ENCODE data around the gene AKAP7. TPM values are rescaled to one million over a fixed set of nuclear protein-coding genes. Genes with fewer than 3 reads are reported as not detected.

Gene AKAP7
- polyA plus RNA-seq, 1 experiment, result 0.63 TPM

- Histone ChIP-seq H3K36me3 (ENCODE audit: control insufficient read depth, insufficient read depth, low read length) (no peaks in the 10 kb centered on the region), H3K27me3 (ENCODE audit: control insufficient read depth, insufficient read depth, low read length) (no peaks in the 10 kb centered on the region), H3K4me3 (ENCODE audit: low read depth, low read length) (no peak overlapping the region)
- CTCF ChIA-PET, result interaction anchor here (1.0 to 2.7 kb wide), 4 partner anchors 9 to 320 kb away, joined by 3 to 7 read pairs (median 4); no protein-coding TSS in a partner anchor
- DNase-seq (ENCODE audit: low read depth), result no peak
- no peak for TF ChIP-seq CTCF (IDR thresholded peaks at IDR 0.05; ENCODE audit: insufficient read depth, low read depth, low read length)
- POLR2A ChIA-PET, result no interaction called here
Measured at GRCh38 chr6:131213501-131213990, 78.3 kb downstream of the AKAP7 start.

GRCh38 chr6:131215219-131215618 lies 80.0 kb downstream of the AKAP7 start:
- POLR2A ChIA-PET, result no interaction called here
- no peak overlapping the region for H3K4me3 ChIP-seq (ENCODE audit: low read depth, low read length)
- CTCF ChIA-PET, result interaction anchor here (1.2 kb wide), 1 partner anchor 11 kb away, joined by 3 read pairs; no protein-coding TSS in a partner anchor

GRCh38 chr6:131216246-131216645 lies 81.0 kb downstream of the AKAP7 start:
- ChIA-PET POLR2A (no interaction called here), CTCF (interaction anchor here (1.2 kb wide), 1 partner anchor 10 kb away, joined by 3 read pairs; no protein-coding TSS in a partner anchor)
- H3K36me3 ChIP-seq (ENCODE audit: control insufficient read depth, insufficient read depth, low read length), result no peaks in the 10 kb centered on the region
- DNase-seq (ENCODE audit: low read depth), result no peak
- no peak overlapping the region for H3K4me3 ChIP-seq (ENCODE audit: low read depth, low read length)
- TF ChIP-seq CTCF (IDR thresholded peaks at IDR 0.05; ENCODE audit: insufficient read depth, low read depth, low read length), result no peak
- no peaks in the 10 kb centered on the region for H3K27me3 ChIP-seq (ENCODE audit: control insufficient read depth, insufficient read depth, low read length)

More at GRCh38 chr6:131215219-131215618, 80.0 kb downstream of the AKAP7 start:
- Histone ChIP-seq H3K36me3 (ENCODE audit: control insufficient read depth, insufficient read depth, low read length) (no peaks in the 10 kb centered on the region), H3K27me3 (ENCODE audit: control insufficient read depth, insufficient read depth, low read length) (no peaks in the 10 kb centered on the region)
- no peak for TF ChIP-seq CTCF (IDR thresholded peaks at IDR 0.05; ENCODE audit: insufficient read depth, low read depth, low read length)
- DNase-seq (ENCODE audit: low read depth), result no peak

GRCh38 chr6:131222773-131223172 lies 87.5 kb downstream of the AKAP7 start:
- ChIA-PET CTCF (interaction anchor here (2.0 kb wide), 1 partner anchor 10 kb away, joined by 7 read pairs; no protein-coding TSS in a partner anchor), POLR2A (no interaction called here)
- Histone ChIP-seq H3K27me3 (ENCODE audit: control insufficient read depth, insufficient read depth, low read length) (no peaks in the 10 kb centered on the region), H3K36me3 (ENCODE audit: control insufficient read depth, insufficient read depth, low read length) (no peaks in the 10 kb centered on the region), H3K4me3 (ENCODE audit: low read depth, low read length) (no peak overlapping the region)
- TF ChIP-seq CTCF (IDR thresholded peaks at IDR 0.05; ENCODE audit: insufficient read depth, low read depth, low read length), result no peak
- no peak for DNase-seq (ENCODE audit: low read depth)

DNA sequence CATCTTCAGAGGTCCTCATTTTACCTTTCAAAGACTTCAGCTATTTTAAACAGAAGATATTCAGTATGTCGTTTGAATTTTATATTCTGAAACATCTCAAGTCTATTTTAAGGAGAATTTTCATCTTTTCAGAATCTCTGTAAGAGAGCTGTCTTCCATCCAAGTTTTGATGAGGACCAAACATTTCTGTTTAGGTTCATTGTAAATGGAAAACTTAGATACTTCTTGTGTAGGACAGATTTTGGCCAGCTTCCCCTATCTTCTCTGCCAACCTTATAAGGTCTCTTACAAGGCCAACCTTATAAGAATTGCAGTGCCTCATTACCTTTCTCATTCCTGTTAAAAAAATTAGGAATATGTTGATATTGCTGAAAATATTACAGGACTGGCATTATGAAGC lies 88.1 kb downstream of the AKAP7 start:
- CTCF ChIA-PET, result interaction anchor here (0.7 to 2.0 kb wide), 3 partner anchors 10 to 41 kb away, joined by 3 to 7 read pairs (median 3); no protein-coding TSS in a partner anchor
- Histone ChIP-seq H3K4me3 (ENCODE audit: low read depth, low read length) (no peak overlapping the region), H3K27me3 (ENCODE audit: control insufficient read depth, insufficient read depth, low read length) (no peaks in the 10 kb centered on the region), H3K36me3 (ENCODE audit: control insufficient read depth, insufficient read depth, low read length) (no peaks in the 10 kb centered on the region)
- no peak for DNase-seq (ENCODE audit: low read depth)
- POLR2A ChIA-PET, result interaction anchor here (0.6 kb wide), 1 partner anchor 103 kb away, joined by 4 read pairs; no protein-coding TSS in a partner anchor
- TF ChIP-seq CTCF (IDR thresholded peaks at IDR 0.05; ENCODE audit: insufficient read depth, low read depth, low read length), result no peak
